Esophagus muscularis mucosa (tissue), 3 donors: ENCODE data around the gene GH2.
"Not testable (repeated sequence)": the region's sequence is repeated elsewhere in the genome, so short reads cannot be mapped to it uniquely, and the experiment has no call there.

Source experiments
- POLR2AphosphoS5 ChIP-seq, 2 donors: sonication (generic); formaldehyde crosslinking; IDR thresholded peaks; one replicate each; pipeline ENCODE4 v1.6.1; 2017; ENCODE audit warnings: antibody characterized with exemption in 2 of 2
- TF ChIP-seq, protein P1 (sequence below), 3 experiments: fragments of 200-600 bp in 2 of 3; fragments of 450-650 bp in 1 of 3; sonication (generic) in 2 of 3; IDR thresholded peaks; one replicate each; pipeline ENCODE4 v1.5.1; 2017 to 2019; ENCODE audit warnings: antibody characterized with exemption in 3 of 3, mild to moderate bottlenecking in 2 of 3, moderate library complexity in 1 of 3

DNA sequence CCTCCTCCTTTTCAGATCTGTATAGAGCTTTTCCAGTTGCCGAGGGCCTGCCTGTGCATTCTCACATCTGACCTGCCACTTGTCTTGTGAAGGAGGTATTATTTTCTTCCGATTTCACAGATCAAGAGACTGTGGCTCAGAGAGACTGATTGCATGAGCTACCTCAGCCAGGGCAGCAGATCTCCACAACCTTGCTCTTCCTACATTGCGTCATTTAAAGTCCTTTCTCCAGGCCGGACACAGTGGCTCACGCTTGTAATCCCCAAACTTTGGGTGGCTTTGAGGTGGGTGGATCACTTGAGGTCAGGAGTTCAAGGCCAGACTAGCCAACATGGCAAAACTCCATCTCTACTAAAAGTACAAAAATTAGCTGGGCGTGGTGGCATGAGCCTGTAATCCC is 38.3 kb upstream of the GH2 start:
- TF ChIP-seq, protein P1, sequence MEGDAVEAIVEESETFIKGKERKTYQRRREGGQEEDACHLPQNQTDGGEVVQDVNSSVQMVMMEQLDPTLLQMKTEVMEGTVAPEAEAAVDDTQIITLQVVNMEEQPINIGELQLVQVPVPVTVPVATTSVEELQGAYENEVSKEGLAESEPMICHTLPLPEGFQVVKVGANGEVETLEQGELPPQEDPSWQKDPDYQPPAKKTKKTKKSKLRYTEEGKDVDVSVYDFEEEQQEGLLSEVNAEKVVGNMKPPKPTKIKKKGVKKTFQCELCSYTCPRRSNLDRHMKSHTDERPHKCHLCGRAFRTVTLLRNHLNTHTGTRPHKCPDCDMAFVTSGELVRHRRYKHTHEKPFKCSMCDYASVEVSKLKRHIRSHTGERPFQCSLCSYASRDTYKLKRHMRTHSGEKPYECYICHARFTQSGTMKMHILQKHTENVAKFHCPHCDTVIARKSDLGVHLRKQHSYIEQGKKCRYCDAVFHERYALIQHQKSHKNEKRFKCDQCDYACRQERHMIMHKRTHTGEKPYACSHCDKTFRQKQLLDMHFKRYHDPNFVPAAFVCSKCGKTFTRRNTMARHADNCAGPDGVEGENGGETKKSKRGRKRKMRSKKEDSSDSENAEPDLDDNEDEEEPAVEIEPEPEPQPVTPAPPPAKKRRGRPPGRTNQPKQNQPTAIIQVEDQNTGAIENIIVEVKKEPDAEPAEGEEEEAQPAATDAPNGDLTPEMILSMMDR (IDR thresholded peaks at IDR 0.05): not testable (repeated sequence)
- TF ChIP-seq POLR2AphosphoS5 (IDR thresholded peaks at IDR 0.05): not testable (repeated sequence)
